OCI-LY7 (cell line): ENCODE measurements around the gene HOXA10.

Source experiments
- EZH2phosphoT487 ChIP-seq: fragments of 200-600 bp; sonication (generic); IDR thresholded peaks from 2 replicates; pipeline ENCODE4 v1.6.1; 2018; ENCODE audit warnings: low read depth, borderline replicate concordance, mild to moderate bottlenecking, mixed run types, antibody characterized with exemption, low read length, moderate library complexity, mixed read lengths
- TF ChIP-seq, protein P1 (sequence below): fragments of 200-600 bp; sonication (generic); conservative IDR thresholded peaks from 2 replicates; pipeline ENCODE4 v1.5.1; 2014; ENCODE audit warnings: mild to moderate bottlenecking, antibody characterized with exemption, low read length, moderate library complexity, mixed read lengths

DNA sequence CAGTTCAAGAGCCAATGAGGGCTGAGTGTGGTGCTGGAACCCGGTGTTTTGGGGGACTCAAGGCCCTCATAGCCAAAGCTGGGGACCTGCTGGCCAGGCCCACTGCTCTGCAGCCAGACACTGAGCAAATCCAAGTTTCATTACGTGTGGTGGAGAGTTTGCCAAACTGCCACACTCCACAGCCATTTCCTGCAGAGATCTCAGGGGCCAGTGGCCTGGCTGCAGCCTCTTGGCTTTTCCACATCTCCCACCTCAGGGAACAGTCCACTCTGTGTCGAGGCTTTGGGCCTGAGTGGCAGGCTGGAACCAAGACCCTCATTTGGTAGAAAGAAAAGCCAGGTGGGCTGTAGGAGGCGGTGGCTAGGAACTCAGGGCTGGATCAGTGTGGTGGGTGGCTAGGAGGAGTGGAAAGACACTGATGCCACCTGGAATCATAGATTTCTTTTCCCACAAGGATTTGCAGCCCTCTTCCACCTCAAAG, 7.7 kb upstream of the HOXA10 start:
- TF ChIP-seq, protein P1, sequence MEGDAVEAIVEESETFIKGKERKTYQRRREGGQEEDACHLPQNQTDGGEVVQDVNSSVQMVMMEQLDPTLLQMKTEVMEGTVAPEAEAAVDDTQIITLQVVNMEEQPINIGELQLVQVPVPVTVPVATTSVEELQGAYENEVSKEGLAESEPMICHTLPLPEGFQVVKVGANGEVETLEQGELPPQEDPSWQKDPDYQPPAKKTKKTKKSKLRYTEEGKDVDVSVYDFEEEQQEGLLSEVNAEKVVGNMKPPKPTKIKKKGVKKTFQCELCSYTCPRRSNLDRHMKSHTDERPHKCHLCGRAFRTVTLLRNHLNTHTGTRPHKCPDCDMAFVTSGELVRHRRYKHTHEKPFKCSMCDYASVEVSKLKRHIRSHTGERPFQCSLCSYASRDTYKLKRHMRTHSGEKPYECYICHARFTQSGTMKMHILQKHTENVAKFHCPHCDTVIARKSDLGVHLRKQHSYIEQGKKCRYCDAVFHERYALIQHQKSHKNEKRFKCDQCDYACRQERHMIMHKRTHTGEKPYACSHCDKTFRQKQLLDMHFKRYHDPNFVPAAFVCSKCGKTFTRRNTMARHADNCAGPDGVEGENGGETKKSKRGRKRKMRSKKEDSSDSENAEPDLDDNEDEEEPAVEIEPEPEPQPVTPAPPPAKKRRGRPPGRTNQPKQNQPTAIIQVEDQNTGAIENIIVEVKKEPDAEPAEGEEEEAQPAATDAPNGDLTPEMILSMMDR = no peak
- TF ChIP-seq EZH2phosphoT487 = no peak
